IPS-NIHi11 (cell line): ENCODE data around the gene LDLRAD1.
"Not testable (repeated sequence)": the region's sequence is repeated elsewhere in the genome, so short reads cannot be mapped to it uniquely, and the experiment has no call there.

Source experiments
- DNase-seq: peaks from one replicate; pipeline ENCODE4 v3.0.0; 2012; ENCODE audit warnings: mixed read lengths, low spot score

The LDLRAD1 gene

GRCh38 chr1:54017979-54018378, at the start of gene LDLRAD1:
LDLRAD1 (minus strand) TSS chr1:54018186; CDS start chr1:54018112, 74 bp downstream.
- DNase-seq = peak; percentile 58

GRCh38 chr1:54064299-54064698, 46.3 kb upstream of the LDLRAD1 start:
- no peak for DNase-seq

GRCh38 chr1:54054438-54054749, 36.4 kb upstream of the LDLRAD1 start:
- DNase-seq = no peak

- DNase-seq = no peak
These were observed 35.9 kb upstream of the LDLRAD1 start for GRCh38 chr1:54053745-54054437.

- DNase-seq = peak; percentile 94
These were observed 35.2 kb upstream of the LDLRAD1 start, which contains the start of the genes TCEANC2 and TMEM59 for GRCh38 chr1:54052934-54053744. TCEANC2 (plus strand) TSS chr1:54053608; CDS start chr1:54054423, 815 bp downstream. TMEM59 (minus strand) TSS chr1:54053204; CDS start chr1:54053188, 16 bp downstream.

GRCh38 chr1:54052431-54052933, 34.5 kb upstream of the LDLRAD1 start:
- peak; percentile 48 for DNase-seq

GRCh38 chr1:54051933-54052430, 34.0 kb upstream of the LDLRAD1 start:
- no peak for DNase-seq

- DNase-seq = not testable (repeated sequence)
These were observed 32.4 kb upstream of the LDLRAD1 start for GRCh38 chr1:54050435-54050834.

GRCh38 chr1:54047384-54048305, 29.7 kb upstream of the LDLRAD1 start:
- DNase-seq = no peak

- no peak for DNase-seq
These were observed 28.8 kb upstream of the LDLRAD1 start for GRCh38 chr1:54046671-54047383.

GRCh38 chr1:54045496-54045895, 27.5 kb upstream of the LDLRAD1 start:
- DNase-seq = no peak

- DNase-seq = no peak
These were observed 23.8 kb upstream of the LDLRAD1 start for GRCh38 chr1:54041806-54042205.

- no peak for DNase-seq
These were observed 19.5 kb upstream of the LDLRAD1 start for GRCh38 chr1:54037476-54037875.

GRCh38 chr1:54028306-54029251, 10.6 kb upstream of the LDLRAD1 start:
- no peak for DNase-seq

GRCh38 chr1:54027848-54028247, 9.9 kb upstream of the LDLRAD1 start:
- DNase-seq = no peak

- not testable (repeated sequence) for DNase-seq
These were observed 6.8 kb upstream of the LDLRAD1 start for GRCh38 chr1:54024811-54025210.

- DNase-seq = no peak
These were observed 6.4 kb upstream of the LDLRAD1 start for GRCh38 chr1:54024358-54024757.

- not testable (repeated sequence) for DNase-seq
These were observed 1.7 kb upstream of the LDLRAD1 start for GRCh38 chr1:54019562-54020176.

GRCh38 chr1:54018635-54019034, 649 bp upstream of the LDLRAD1 start:
- no peak for DNase-seq
